Neural progenitor cell (in vitro differentiated cells): ENCODE results near the gene GPR152. TPM values are rescaled to one million over a fixed set of nuclear protein-coding genes. Genes with fewer than 3 reads are reported as not detected.

Experiments
- DNase-seq: peaks from one replicate; pipeline ENCODE4 v3.0.0-alpha.2; 2016; ENCODE audit warnings: low spot score
- H2AFZ ChIP-seq: fragments of 200-600 bp; sonication (generic); replicated peaks from 2 replicates; pipeline ENCODE4 v1.6.1; 2016; ENCODE audit warnings: antibody characterized with exemption
- H3F3A ChIP-seq: fragments of 200-600 bp; sonication (generic); 2 replicates; pipeline ENCODE4 v1.6.1; 2016; ENCODE audit warnings: antibody characterized with exemption, low read depth
- H3K27ac ChIP-seq: fragments of 200-600 bp; sonication (generic); 2 replicates; pipeline ENCODE4 v1.5.1; 2016; ENCODE audit warnings: mild to moderate bottlenecking
- H3K27me3 ChIP-seq: fragments of 200-600 bp; sonication (generic); 2 replicates; pipeline ENCODE4 v1.6.1; 2016; ENCODE audit warnings: mild to moderate bottlenecking, moderate library complexity
- H3K36me3 ChIP-seq: fragments of 200-600 bp; sonication (generic); 2 replicates; pipeline ENCODE4 v1.5.1; 2016
- H3K4me1 ChIP-seq: fragments of 200-600 bp; sonication (generic); 2 replicates; pipeline ENCODE4 v1.6.1; 2016; ENCODE audit warnings: mixed run types
- H3K4me2 ChIP-seq: fragments of 200-600 bp; sonication (generic); 2 replicates; pipeline ENCODE4 v1.6.1; 2016
- H3K4me3 ChIP-seq: fragments of 200-600 bp; sonication (generic); 2 replicates; pipeline ENCODE4 v1.5.1; 2016
- H3K79me2 ChIP-seq: fragments of 200-600 bp; sonication (generic); 2 replicates; pipeline ENCODE4 v1.6.1; 2016; ENCODE audit warnings: low read depth
- H3K9ac ChIP-seq: fragments of 200-600 bp; sonication (generic); 2 replicates; pipeline ENCODE4 v1.6.1; 2016
- H3K9me3 ChIP-seq: fragments of 200-600 bp; sonication (generic); 2 replicates; pipeline ENCODE4 v1.5.1; 2016; ENCODE audit warnings: low read depth
- H4K20me1 ChIP-seq: fragments of 200-600 bp; sonication (generic); 2 replicates; pipeline ENCODE4 v1.6.1; 2016; ENCODE audit warnings: low read depth
- H3K27ac Mint-ChIP-seq: 3 replicates; pipeline ENCODE4 v1.8.0; 2021; ENCODE audit warnings: mixed read lengths
- H3K27me3 Mint-ChIP-seq: 2 replicates; pipeline ENCODE4 v1.8.0; 2022; ENCODE audit warnings: low read depth, mild to moderate bottlenecking, inconsistent platforms, moderate library complexity, mixed read lengths; ENCODE audit not compliant: insufficient read depth
- H3K36me3 Mint-ChIP-seq: 3 replicates; pipeline ENCODE4 v1.8.0; 2021; ENCODE audit warnings: mixed read lengths
- H3K4me1 Mint-ChIP-seq: 3 replicates; pipeline ENCODE4 v1.8.0; 2021; ENCODE audit warnings: mixed read lengths
- H3K4me3 Mint-ChIP-seq: 3 replicates; pipeline ENCODE4 v1.8.0; 2021; ENCODE audit warnings: mild to moderate bottlenecking, moderate library complexity, mixed read lengths
- H3K9me3 Mint-ChIP-seq: 3 replicates; pipeline ENCODE4 v1.8.0; 2020; ENCODE audit warnings: mixed read lengths
- CTCF ChIP-seq: fragments of 200-600 bp; sonication (generic); IDR thresholded peaks from 2 replicates; pipeline ENCODE4 v1.5.1; 2017; ENCODE audit warnings: antibody characterized with exemption, mild to moderate bottlenecking
- EZH2 ChIP-seq: fragments of 200-600 bp; sonication (generic); IDR thresholded peaks from 2 replicates; pipeline ENCODE4 v1.6.1; 2017; ENCODE audit warnings: antibody characterized with exemption, mild to moderate bottlenecking, moderate library complexity
- EZH2phosphoT487 ChIP-seq: fragments of 200-600 bp; sonication (generic); IDR thresholded peaks from 2 replicates; pipeline ENCODE4 v1.6.1; 2017; ENCODE audit warnings: antibody characterized with exemption
- total RNA-seq: library from RNA; depleted of rRNA; stranded (reverse); fragments of >200 nt; gene quantifications from 2 replicates; pipeline ENCODE4 v1.2.3, GENCODE V29; 2015; ENCODE audit warnings: low replicate concordance

Gene GPR152
- total RNA-seq, 1 donor from 2014 or later: not detected

- Histone ChIP-seq H3K4me2 (no peak overlapping the region), H3K36me3 (no peaks in the 10 kb centered on the region), H3K9ac (no peak overlapping the region), H3K79me2 (no peaks in the 10 kb centered on the region), H3K4me3 (no peak overlapping the region), H3K27ac (no peak overlapping the region), H3K4me1 (no peaks in the 10 kb centered on the region), H3K27me3 (no peaks in the 10 kb centered on the region), H4K20me1 (no peaks in the 10 kb centered on the region), H3K9me3 (no peaks in the 10 kb centered on the region), H2AFZ (no peak overlapping the region), H3F3A (peaks cover 3% of the 10 kb centered on the region)
- TF ChIP-seq EZH2phosphoT487 (no peak), EZH2 (no peak), CTCF (no peak)
- Mint-ChIP-seq H3K9me3 (no peaks in the 10 kb centered on the region), H3K4me3 (no peak overlapping the region), H3K4me1 (peaks cover 25% of the 10 kb centered on the region), H3K36me3 (no peaks in the 10 kb centered on the region), H3K27me3 (peaks cover 6% of the 10 kb centered on the region), H3K27ac (peak overlapping the region; percentile 54)
- no peak for DNase-seq
These were observed 3.2 kb downstream of the GPR152 start for GRCh38 chr11:67449116-67449844.

- no peak overlapping the region for H3K4me3 ChIP-seq
- H3F3A ChIP-seq: peaks cover 12% of the 10 kb centered on the region
- peaks cover 6% of the 10 kb centered on the region for H3K27me3 Mint-ChIP-seq
- H3K36me3 ChIP-seq: no peaks in the 10 kb centered on the region
- no peaks in the 10 kb centered on the region for H3K9me3 ChIP-seq
- no peak for TF ChIP-seq EZH2phosphoT487
- no peak for TF ChIP-seq EZH2
- TF ChIP-seq CTCF: no peak
- no peaks in the 10 kb centered on the region for H3K27me3 ChIP-seq
- DNase-seq: no peak
- H3K4me3 Mint-ChIP-seq: peak overlapping the region; percentile 13
- H3K4me1 Mint-ChIP-seq: peaks cover 25% of the 10 kb centered on the region
- no peak overlapping the region for H2AFZ ChIP-seq
- H3K4me2 ChIP-seq: no peak overlapping the region
- H3K9me3 Mint-ChIP-seq: no peaks in the 10 kb centered on the region
- no peak overlapping the region for H3K27ac ChIP-seq
- no peak overlapping the region for H3K9ac ChIP-seq
- no peaks in the 10 kb centered on the region for H3K79me2 ChIP-seq
- H3K4me1 ChIP-seq: no peaks in the 10 kb centered on the region
- no peaks in the 10 kb centered on the region for H3K36me3 Mint-ChIP-seq
- H3K27ac Mint-ChIP-seq: no peak overlapping the region
- H4K20me1 ChIP-seq: no peaks in the 10 kb centered on the region
These were observed 4.3 kb downstream of the GPR152 start for GRCh38 chr11:67448220-67448609.

- Mint-ChIP-seq H3K27me3 (peaks cover 5% of the 10 kb centered on the region), H3K4me1 (peaks cover 23% of the 10 kb centered on the region), H3K4me3 (peak overlapping the region; percentile 87), H3K36me3 (no peaks in the 10 kb centered on the region), H3K9me3 (no peaks in the 10 kb centered on the region), H3K27ac (peak overlapping the region; percentile 22)
- H3K27ac ChIP-seq: no peak overlapping the region
- no peak overlapping the region for H3K4me2 ChIP-seq
- H3K36me3 ChIP-seq: no peaks in the 10 kb centered on the region
- H3K4me1 ChIP-seq: no peaks in the 10 kb centered on the region
- H3K79me2 ChIP-seq: no peaks in the 10 kb centered on the region
- no peak overlapping the region for H3K9ac ChIP-seq
- H2AFZ ChIP-seq: no peak overlapping the region
- no peaks in the 10 kb centered on the region for H3K9me3 ChIP-seq
- TF ChIP-seq CTCF (no peak), EZH2 (no peak)
- H3K4me3 ChIP-seq: no peak overlapping the region
- peaks cover 19% of the 10 kb centered on the region for H3F3A ChIP-seq
- no peaks in the 10 kb centered on the region for H4K20me1 ChIP-seq
- DNase-seq: no peak
- no peaks in the 10 kb centered on the region for H3K27me3 ChIP-seq
These were observed 7.0 kb downstream of the GPR152 start for GRCh38 chr11:67445515-67445914.
